Stomach smooth muscle (tissue), 2 donors: ENCODE results near the gene IGF2.

Source experiments
- H3K27ac ChIP-seq: one replicate; pipeline ENCODE4 v1.7.0; 2013; ENCODE audit warnings: mild to moderate bottlenecking, low read length, inconsistent platforms
- H3K27me3 ChIP-seq, 2 donors: one replicate each; pipeline ENCODE4 v1.7.0; 2013; ENCODE audit warnings: low read length in 2 of 2; ENCODE audit not compliant: insufficient read depth in 2 of 2, control insufficient read depth in 1 of 2
- H3K36me3 ChIP-seq, 2 donors: one replicate each; pipeline ENCODE4 v1.7.0; 2013; ENCODE audit warnings: low read length in 2 of 2; ENCODE audit not compliant: control insufficient read depth in 2 of 2, insufficient read depth in 2 of 2
- H3K4me1 ChIP-seq: one replicate; pipeline ENCODE4 v1.7.0; 2013; ENCODE audit warnings: low read length; ENCODE audit not compliant: control insufficient read depth, insufficient read depth
- H3K4me3 ChIP-seq, 2 donors: one replicate each; pipeline ENCODE4 v1.7.0; 2013; ENCODE audit warnings: low read length in 2 of 2
- H3K9ac ChIP-seq, 2 donors: one replicate each; pipeline ENCODE4 v1.7.0; 2013; ENCODE audit warnings: low read length in 2 of 2, mild to moderate bottlenecking in 1 of 2
- H3K9me3 ChIP-seq, 2 donors: one replicate each; pipeline ENCODE4 v1.7.0; 2013; ENCODE audit warnings: low read length in 2 of 2; ENCODE audit not compliant: control insufficient read depth in 2 of 2
- donor health status: healthy.
- donor health status: Pancreatic carcinoma.

Gene IGF2

GRCh38 chr11:2135018-2135569 is 4.1 kb downstream of the IGF2 start:
- Histone ChIP-seq H3K27ac (no peak overlapping the region), H3K27me3 (peaks cover 26 to 38% of the 10 kb centered on the region in 2 donors), H3K36me3 (no peaks in the 10 kb centered on the region), H3K9me3 (no peaks in the 10 kb centered on the region), H3K4me1 (peaks cover 16% of the 10 kb centered on the region), H3K9ac (no peak overlapping the region), H3K4me3 (no peak overlapping the region)

- H3K9me3 ChIP-seq: no peaks in the 10 kb centered on the region
- H3K4me1 ChIP-seq: peaks cover 11% of the 10 kb centered on the region
- H3K36me3 ChIP-seq: no peaks in the 10 kb centered on the region
- no peak overlapping the region for H3K27ac ChIP-seq
- H3K4me3 ChIP-seq: no peak overlapping the region
- no peak overlapping the region for H3K9ac ChIP-seq
- peaks cover 29 to 31% of the 10 kb centered on the region in 2 donors for H3K27me3 ChIP-seq
These were observed 4.9 kb downstream of the IGF2 start for GRCh38 chr11:2134022-2135010.

GRCh38 chr11:2133241-2134021 is 5.8 kb downstream of the IGF2 start:
- Histone ChIP-seq H3K27ac (no peak overlapping the region), H3K36me3 (no peaks in the 10 kb centered on the region), H3K9ac (no peak overlapping the region), H3K27me3 (peaks cover 27 to 30% of the 10 kb centered on the region in 2 donors), H3K4me1 (peaks cover 11% of the 10 kb centered on the region), H3K9me3 (no peaks in the 10 kb centered on the region), H3K4me3 (no peak overlapping the region)

GRCh38 chr11:2132874-2133240 is 6.3 kb downstream of the IGF2 start:
- Histone ChIP-seq H3K36me3 (no peaks in the 10 kb centered on the region), H3K4me3 (no peak overlapping the region), H3K27ac (no peak overlapping the region), H3K9me3 (no peaks in the 10 kb centered on the region), H3K27me3 (peaks cover 23 to 30% of the 10 kb centered on the region in 2 donors), H3K4me1 (peaks cover 8% of the 10 kb centered on the region), H3K9ac (no peak overlapping the region)

- H3K4me1 ChIP-seq: peaks cover 3% of the 10 kb centered on the region
- no peak overlapping the region for H3K27ac ChIP-seq
- no peaks in the 10 kb centered on the region for H3K9me3 ChIP-seq
- peaks cover 17 to 32% of the 10 kb centered on the region in 2 donors for H3K27me3 ChIP-seq
- H3K36me3 ChIP-seq: no peaks in the 10 kb centered on the region
- H3K4me3 ChIP-seq: no peak overlapping the region
- H3K9ac ChIP-seq: no peak overlapping the region
These were observed 6.9 kb downstream of the IGF2 start for GRCh38 chr11:2132246-2132645.

GRCh38 chr11:2131371-2132236 is 7.6 kb downstream of the IGF2 start:
- no peaks in the 10 kb centered on the region for H3K9me3 ChIP-seq
- no peak overlapping the region for H3K9ac ChIP-seq
- H3K4me3 ChIP-seq: no peak overlapping the region
- H3K27me3 ChIP-seq: peaks cover 13 to 32% of the 10 kb centered on the region in 2 donors
- no peaks in the 10 kb centered on the region for H3K36me3 ChIP-seq
- no peak overlapping the region for H3K27ac ChIP-seq
- peaks cover 3% of the 10 kb centered on the region for H3K4me1 ChIP-seq

- H3K27ac ChIP-seq: no peak overlapping the region
- no peak overlapping the region for H3K9ac ChIP-seq
- peaks cover 3% of the 10 kb centered on the region for H3K4me1 ChIP-seq
- no peaks in the 10 kb centered on the region for H3K36me3 ChIP-seq
- H3K4me3 ChIP-seq: no peak overlapping the region
- H3K9me3 ChIP-seq: no peaks in the 10 kb centered on the region
- H3K27me3 ChIP-seq: peaks cover 12 to 26% of the 10 kb centered on the region in 2 donors
These were observed 8.3 kb downstream of the IGF2 start for GRCh38 chr11:2130881-2131352.

GRCh38 chr11:2129699-2130366 is 9.4 kb downstream of the IGF2 start:
- no peaks in the 10 kb centered on the region for H3K9me3 ChIP-seq
- H3K4me3 ChIP-seq: no peak overlapping the region
- H3K36me3 ChIP-seq: no peaks in the 10 kb centered on the region
- H3K27me3 ChIP-seq: peaks cover 12 to 21% of the 10 kb centered on the region in 2 donors
- no peak overlapping the region for H3K27ac ChIP-seq
- no peak overlapping the region for H3K9ac ChIP-seq
- H3K4me1 ChIP-seq: peaks cover under 1% of the 10 kb centered on the region

GRCh38 chr11:2129308-2129698 is 9.9 kb downstream of the IGF2 start:
- Histone ChIP-seq H3K27me3 (peaks cover 11 to 20% of the 10 kb centered on the region in 2 donors), H3K4me3 (no peak overlapping the region), H3K4me1 (no peaks in the 10 kb centered on the region), H3K9me3 (no peaks in the 10 kb centered on the region), H3K36me3 (no peaks in the 10 kb centered on the region), H3K27ac (no peak overlapping the region), H3K9ac (no peak overlapping the region)
